IMR-90 (cell line): ENCODE data around the gene PCP4L1. TPM values are rescaled to one million over a fixed set of nuclear protein-coding genes. Genes with fewer than 3 reads are reported as not detected.

Source experiments
- ATAC-seq: fragments of 200-7000 bp; cut with Tn5 transposase; 2 replicates; pipeline ENCODE4 v1.9.1; 2020; ENCODE audit warnings: low read depth, mild to moderate bottlenecking, moderate library complexity
- BruUV-seq: library from RNA; stranded (reverse); fragments of 400-500 nt; replicated peaks from 2 replicates; lab custom pipeline; 2021; lab: Mats Ljungman, UMichigan
- CTCF ChIA-PET: fragments of 300-600 bp; formaldehyde crosslinking; extraction: SDS; loops from one replicate; lab custom pipeline; 2021; ENCODE audit warnings: antibody characterized with exemption; lab: Yijun Ruan, JAX
- POLR2A ChIA-PET: fragments of 300-600 bp; sonication (Branson Sonifier 250); formaldehyde crosslinking; loops from one replicate; lab custom pipeline; 2022; ENCODE audit warnings: antibody characterized with exemption; ENCODE audit not compliant: unreplicated experiment; lab: Charles Lee
- DNase-seq: peaks from one replicate; pipeline ENCODE4 v3.0.0; 2013
- H2AFZ ChIP-seq: replicated peaks from 2 replicates; pipeline ENCODE3; 2013; ENCODE audit warnings: low read length, mild to moderate bottlenecking; ENCODE audit not compliant: poor library complexity
- H2AK5ac ChIP-seq: 2 replicates; pipeline ENCODE4 v1.6.1; 2013; ENCODE audit warnings: low read depth, low read length, inconsistent platforms
- H2AK9ac ChIP-seq: replicated peaks from 2 replicates; pipeline ENCODE3; 2013; ENCODE audit warnings: mild to moderate bottlenecking, low read depth, low read length, moderate library complexity; ENCODE audit not compliant: poor library complexity
- H2BK120ac ChIP-seq: 2 replicates; pipeline ENCODE4 v1.6.1; 2013; ENCODE audit warnings: low read depth, low read length, inconsistent platforms
- H2BK15ac ChIP-seq: 3 replicates; pipeline ENCODE4 v1.6.1; 2013; ENCODE audit warnings: low read depth, low read length, inconsistent platforms
- H2BK20ac ChIP-seq: 2 replicates; pipeline ENCODE4 v1.6.1; 2013; ENCODE audit warnings: low read depth, mild to moderate bottlenecking, inconsistent platforms, low read length, moderate library complexity
- H2BK5ac ChIP-seq: 2 replicates; pipeline ENCODE4 v1.6.1; 2013; ENCODE audit warnings: mild to moderate bottlenecking, low read depth, low read length, inconsistent platforms; ENCODE audit not compliant: poor library complexity, severe bottlenecking
- H3K14ac ChIP-seq: replicated peaks from 2 replicates; pipeline ENCODE4 v1.6.1; 2013; ENCODE audit warnings: low read depth, low read length, inconsistent platforms
- H3K18ac ChIP-seq: 2 replicates; pipeline ENCODE4 v1.6.1; 2013; ENCODE audit warnings: low read depth, low read length, control low read depth
- H3K23ac ChIP-seq: 2 replicates; pipeline ENCODE4 v1.6.1; 2013; ENCODE audit warnings: low read depth, low read length, inconsistent platforms
- H3K27ac ChIP-seq: 2 replicates; pipeline ENCODE4 v1.5.1; 2013; ENCODE audit warnings: mild to moderate bottlenecking, control low read depth, low read length; ENCODE audit not compliant: insufficient read depth
- H3K27me3 ChIP-seq: 2 replicates; pipeline ENCODE4 v1.6.1; 2013; ENCODE audit warnings: low read length; ENCODE audit not compliant: control insufficient read depth, insufficient read depth
- H3K36me3 ChIP-seq: 2 replicates; pipeline ENCODE4 v1.6.1; 2013; ENCODE audit warnings: low read length, mixed read lengths; ENCODE audit not compliant: control insufficient read depth, insufficient read depth
- H3K4ac ChIP-seq: 2 replicates; pipeline ENCODE4 v1.6.1; 2013; ENCODE audit warnings: low read depth, low read length, inconsistent platforms
- H3K4me1 ChIP-seq: 2 replicates; pipeline ENCODE4 v1.6.1; 2013; ENCODE audit warnings: low read length, mixed read lengths; ENCODE audit not compliant: control insufficient read depth, insufficient read depth
- H3K4me2 ChIP-seq: 2 replicates; pipeline ENCODE4 v1.6.1; 2013; ENCODE audit warnings: low read depth, mild to moderate bottlenecking, control low read depth, low read length, moderate library complexity
- H3K4me3 ChIP-seq: 2 replicates; pipeline ENCODE4 v1.5.1; 2013; ENCODE audit warnings: low read depth, mild to moderate bottlenecking, control low read depth, low read length, moderate library complexity; ENCODE audit not compliant: insufficient read depth
- H3K56ac ChIP-seq: 2 replicates; pipeline ENCODE4 v1.6.1; 2013; ENCODE audit warnings: low read length, inconsistent platforms; ENCODE audit not compliant: insufficient read depth; ENCODE audit errors: extremely low read depth
- H3K79me1 ChIP-seq, 2 experiments: 2 replicates each; pipeline ENCODE4 v1.6.1; 2013; ENCODE audit warnings: low read length in 2 of 2, inconsistent platforms in 1 of 2, low read depth in 1 of 2
- H3K9ac ChIP-seq: 2 replicates; pipeline ENCODE4 v1.6.1; 2013; ENCODE audit warnings: low read depth, low read length, control low read depth
- H3K9me1 ChIP-seq: 2 replicates; pipeline ENCODE4 v1.6.1; 2013; ENCODE audit warnings: low read length, inconsistent platforms; ENCODE audit not compliant: insufficient read depth
- H3K9me3 ChIP-seq: 2 replicates; pipeline ENCODE4 v1.6.1; 2013; ENCODE audit warnings: low read length; ENCODE audit not compliant: control insufficient read depth, insufficient read depth
- H4K20me1 ChIP-seq: 2 replicates; pipeline ENCODE4 v1.6.1; 2013; ENCODE audit warnings: low read length, inconsistent platforms; ENCODE audit not compliant: insufficient read depth
- H4K5ac ChIP-seq: 2 replicates; pipeline ENCODE4 v1.6.1; 2013; ENCODE audit warnings: mild to moderate bottlenecking, low read depth, low read length, control low read depth
- H4K8ac ChIP-seq, 2 experiments: 2 replicates each; pipeline ENCODE4 v1.6.1; 2013; ENCODE audit warnings: low read depth in 2 of 2, low read length in 2 of 2, control low read depth in 1 of 2, inconsistent platforms in 1 of 2
- H4K91ac ChIP-seq: 2 replicates; pipeline ENCODE4 v1.6.1; 2013; ENCODE audit warnings: low read depth, low read length, inconsistent platforms; ENCODE audit not compliant: insufficient read depth
- BHLHE40 ChIP-seq: fragments of 150-350 bp; IDR thresholded peaks from 2 replicates; pipeline ENCODE4 v1.6.1; 2016; ENCODE audit warnings: mild to moderate bottlenecking, low read depth, low read length
- RCOR1 ChIP-seq: IDR thresholded peaks from 2 replicates; pipeline ENCODE4 v1.6.1; 2012; ENCODE audit warnings: mild to moderate bottlenecking, low read length, improper control_type of control experiment; ENCODE audit not compliant: insufficient replicate concordance
- WGBS, 2 experiments: methylation state at CpG; one replicate each; pipeline versions ENCODE4 v1.1.5 to v1.1.7; 2013; ENCODE audit warnings: missing lambda C conversion rate in 2 of 2; ENCODE audit not compliant: insufficient read length in 1 of 2; ENCODE audit errors: extremely low coverage in 2 of 2; 5-methylcytosine and 5-hydroxymethylcytosine counted together
- dilution Hi-C: fragments of 300-500 bp; cut with HindIII; formaldehyde crosslinking; loops from one replicate; pipeline ENCODE4 v1.14.3; 2018; ENCODE audit warnings: low sequenced_read_pairs; ENCODE audit not compliant: unreplicated experiment
- in situ Hi-C: fragments of 300-500 bp; cut with MboI; formaldehyde crosslinking; loops from 3 replicates; pipeline ENCODE4 v1.14.3; 2019; ENCODE audit warnings: low sequenced_read_pairs, inconsistent platforms, mixed read lengths
- intact Hi-C: fragments of 100-400 bp; cut with micrococcal nuclease; formaldehyde crosslinking; loops from 2 replicates; pipeline ENCODE4 v1.10.0; 2022
- polyA plus RNA-seq, 3 experiments: library from polyadenylated mRNA; depleted of rRNA; stranded (reverse); fragments of >200 nt; gene quantifications; 2 replicates each; pipeline ENCODE4 v1.2.3, GENCODE V29; 2012; ENCODE audit warnings: low replicate concordance in 1 of 3
- total RNA-seq: library from RNA; depleted of rRNA; stranded (reverse); fragments of >200 nt; gene quantifications from 2 replicates; pipeline ENCODE4 v1.2.3, GENCODE V29; 2012

Gene PCP4L1
- total and polyA plus RNA-seq, 2 of the 4 experiments (the other 2 are of a cell fraction), result not detected

GRCh38 chr1:161260376-161261260 lies 2.1 kb downstream of the PCP4L1 start:
- H2BK20ac ChIP-seq, result no peak overlapping the region
- no peak overlapping the region for H3K18ac ChIP-seq
- H3K56ac ChIP-seq, result no peak overlapping the region
- H3K4me2 ChIP-seq, result no peak overlapping the region
- DNase-seq (no peak), ATAC-seq (no peak)
- no peak overlapping the region for H4K8ac ChIP-seq
- no peaks in the 10 kb centered on the region for H4K20me1 ChIP-seq
- BruUV-seq, result no TSS peak
- H3K4me3 ChIP-seq, result no peak overlapping the region
- no peak overlapping the region for H3K14ac ChIP-seq
- TF ChIP-seq RCOR1 (no peak), BHLHE40 (no peak)
- 50% methylated on average over 2 of the region's 9 CpGs; no CpG with 5 or more reads in 1 of the 2 experiments for WGBS, 2 experiments
- no peak overlapping the region for H3K27ac ChIP-seq
- no peak overlapping the region for H4K5ac ChIP-seq
- intact Hi-C loops, result no loop called here
- no peak overlapping the region for H2BK120ac ChIP-seq
- no peak overlapping the region for H3K23ac ChIP-seq
- CTCF ChIA-PET, result no interaction called here
- no peak overlapping the region for H2AK9ac ChIP-seq
- H3K9ac ChIP-seq, result no peak overlapping the region
- H3K4ac ChIP-seq, result no peak overlapping the region
- no peaks in the 10 kb centered on the region for H3K36me3 ChIP-seq
- no peaks in the 10 kb centered on the region for H3K9me1 ChIP-seq
- no peak overlapping the region for H2BK15ac ChIP-seq
- no peaks in the 10 kb centered on the region for H3K4me1 ChIP-seq
- no peaks in the 10 kb centered on the region for H3K79me1 ChIP-seq
- no peak overlapping the region for H2AFZ ChIP-seq
- no peak overlapping the region for H2BK5ac ChIP-seq
- in situ Hi-C loops, result no loop called here
- dilution Hi-C loops, result no loop called here
- H4K91ac ChIP-seq, result no peak overlapping the region
- peaks cover 11% of the 10 kb centered on the region for H3K9me3 ChIP-seq
- POLR2A ChIA-PET, result no interaction called here
- peaks cover 36% of the 10 kb centered on the region for H3K27me3 ChIP-seq
- H2AK5ac ChIP-seq, result no peak overlapping the region
